PFSK-1 (cell line): ENCODE results near the gene ATG16L1.

Experiments
- FOXP2 ChIP-seq: optimal IDR thresholded peaks from 2 replicates; pipeline ENCODE3; 2011; ENCODE audit warnings: borderline replicate concordance, control low read depth, inconsistent platforms; ENCODE audit not compliant: insufficient read depth; ENCODE audit errors: extremely low read length, extremely low read depth
- POLR2AphosphoS5 ChIP-seq: IDR thresholded peaks from 2 replicates; pipeline ENCODE4 v1.6.1; 2012; ENCODE audit warnings: low read depth, mild to moderate bottlenecking, control low read depth, low read length, moderate library complexity
- SIN3A ChIP-seq: IDR thresholded peaks from 2 replicates; pipeline ENCODE4 v1.6.1; 2012; ENCODE audit warnings: mild to moderate bottlenecking, low read length, moderate library complexity, borderline replicate concordance; ENCODE audit not compliant: insufficient read depth
- TAF1 ChIP-seq: IDR thresholded peaks from 2 replicates; pipeline ENCODE4 v1.6.1; 2012; ENCODE audit warnings: low read length, control low read depth, borderline replicate concordance; ENCODE audit not compliant: insufficient read depth
- TF ChIP-seq, protein P1 (sequence below), 2 experiments: IDR thresholded peaks; 2 replicates each; pipeline versions ENCODE4 v1.6.1 to v1.8.0; 2011 to 2012; ENCODE audit warnings: low read depth in 2 of 2, low read length in 2 of 2, control low read depth in 1 of 2, inconsistent platforms in 1 of 2, mild to moderate bottlenecking in 1 of 2, moderate library complexity in 1 of 2; ENCODE audit not compliant: insufficient read depth in 1 of 2

ATG16L1 gene

GRCh38 chr2:233209117-233209532, 42.3 kb upstream of the ATG16L1 start:
- TF ChIP-seq TAF1 (no peak), FOXP2 (no peak), POLR2AphosphoS5 (no peak), SIN3A (no peak)
- TF ChIP-seq, protein P1, sequence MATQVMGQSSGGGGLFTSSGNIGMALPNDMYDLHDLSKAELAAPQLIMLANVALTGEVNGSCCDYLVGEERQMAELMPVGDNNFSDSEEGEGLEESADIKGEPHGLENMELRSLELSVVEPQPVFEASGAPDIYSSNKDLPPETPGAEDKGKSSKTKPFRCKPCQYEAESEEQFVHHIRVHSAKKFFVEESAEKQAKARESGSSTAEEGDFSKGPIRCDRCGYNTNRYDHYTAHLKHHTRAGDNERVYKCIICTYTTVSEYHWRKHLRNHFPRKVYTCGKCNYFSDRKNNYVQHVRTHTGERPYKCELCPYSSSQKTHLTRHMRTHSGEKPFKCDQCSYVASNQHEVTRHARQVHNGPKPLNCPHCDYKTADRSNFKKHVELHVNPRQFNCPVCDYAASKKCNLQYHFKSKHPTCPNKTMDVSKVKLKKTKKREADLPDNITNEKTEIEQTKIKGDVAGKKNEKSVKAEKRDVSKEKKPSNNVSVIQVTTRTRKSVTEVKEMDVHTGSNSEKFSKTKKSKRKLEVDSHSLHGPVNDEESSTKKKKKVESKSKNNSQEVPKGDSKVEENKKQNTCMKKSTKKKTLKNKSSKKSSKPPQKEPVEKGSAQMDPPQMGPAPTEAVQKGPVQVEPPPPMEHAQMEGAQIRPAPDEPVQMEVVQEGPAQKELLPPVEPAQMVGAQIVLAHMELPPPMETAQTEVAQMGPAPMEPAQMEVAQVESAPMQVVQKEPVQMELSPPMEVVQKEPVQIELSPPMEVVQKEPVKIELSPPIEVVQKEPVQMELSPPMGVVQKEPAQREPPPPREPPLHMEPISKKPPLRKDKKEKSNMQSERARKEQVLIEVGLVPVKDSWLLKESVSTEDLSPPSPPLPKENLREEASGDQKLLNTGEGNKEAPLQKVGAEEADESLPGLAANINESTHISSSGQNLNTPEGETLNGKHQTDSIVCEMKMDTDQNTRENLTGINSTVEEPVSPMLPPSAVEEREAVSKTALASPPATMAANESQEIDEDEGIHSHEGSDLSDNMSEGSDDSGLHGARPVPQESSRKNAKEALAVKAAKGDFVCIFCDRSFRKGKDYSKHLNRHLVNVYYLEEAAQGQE (IDR thresholded peaks at IDR 0.05; ENCODE audit: insufficient read depth in 1 of 2, low read depth in 2 of 2, low read length in 2 of 2) = no peak

GRCh38 chr2:233209533-233210171, 41.8 kb upstream of the ATG16L1 start:
- TF ChIP-seq TAF1 (no peak), POLR2AphosphoS5 (no peak), FOXP2 (no peak), SIN3A (no peak)
- TF ChIP-seq, protein P1 (IDR thresholded peaks at IDR 0.05; ENCODE audit: insufficient read depth in 1 of 2, low read depth in 2 of 2, low read length in 2 of 2) = no peak

DNA sequence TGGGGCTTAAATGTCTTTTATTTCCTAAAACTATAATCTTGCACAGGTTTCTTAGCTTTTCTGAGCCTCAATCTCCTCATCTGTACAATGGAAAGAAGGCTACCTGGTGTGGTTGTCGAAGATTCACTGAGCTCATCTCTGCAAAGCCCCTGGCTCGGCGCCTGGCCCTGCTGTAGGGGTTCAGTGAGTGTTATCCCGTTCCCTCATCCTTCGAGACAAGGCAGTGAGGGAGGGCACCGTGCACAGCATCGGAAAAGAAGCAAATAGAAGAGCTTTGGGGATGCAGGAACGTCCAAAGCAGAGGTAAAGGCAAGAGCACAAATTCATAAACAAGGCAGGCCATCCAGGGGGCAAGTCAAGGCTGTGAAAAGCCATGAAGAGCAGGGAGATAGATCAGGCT, 41.2 kb upstream of the ATG16L1 start:
- TF ChIP-seq, protein P1 (IDR thresholded peaks at IDR 0.05; ENCODE audit: insufficient read depth in 1 of 2, low read depth in 2 of 2, low read length in 2 of 2) = no peak
- TF ChIP-seq FOXP2 (no peak), SIN3A (no peak), TAF1 (no peak), POLR2AphosphoS5 (no peak)

GRCh38 chr2:233210843-233211547, 40.5 kb upstream of the ATG16L1 start:
- TF ChIP-seq SIN3A = no peak
- TF ChIP-seq TAF1 = no peak
- TF ChIP-seq, protein P1 (IDR thresholded peaks at IDR 0.05; ENCODE audit: insufficient read depth in 1 of 2, low read depth in 2 of 2, low read length in 2 of 2) = no peak
- TF ChIP-seq FOXP2 = no peak
- TF ChIP-seq POLR2AphosphoS5 = no peak
